Hepatocyte (in vitro differentiated cells): ENCODE results near the gene KLHL17.

Experiments used
- CTCF ChIP-seq: fragments of 200-600 bp; sonication (generic); IDR thresholded peaks from 2 replicates; pipeline ENCODE4 v1.5.1; 2016; ENCODE audit warnings: antibody characterized with exemption, mild to moderate bottlenecking; ENCODE audit not compliant: poor library complexity
- EZH2 ChIP-seq: fragments of 200-600 bp; sonication (generic); IDR thresholded peaks from 2 replicates; pipeline ENCODE4 v1.6.1; 2016; ENCODE audit warnings: antibody characterized with exemption, mild to moderate bottlenecking, borderline replicate concordance

DNA sequence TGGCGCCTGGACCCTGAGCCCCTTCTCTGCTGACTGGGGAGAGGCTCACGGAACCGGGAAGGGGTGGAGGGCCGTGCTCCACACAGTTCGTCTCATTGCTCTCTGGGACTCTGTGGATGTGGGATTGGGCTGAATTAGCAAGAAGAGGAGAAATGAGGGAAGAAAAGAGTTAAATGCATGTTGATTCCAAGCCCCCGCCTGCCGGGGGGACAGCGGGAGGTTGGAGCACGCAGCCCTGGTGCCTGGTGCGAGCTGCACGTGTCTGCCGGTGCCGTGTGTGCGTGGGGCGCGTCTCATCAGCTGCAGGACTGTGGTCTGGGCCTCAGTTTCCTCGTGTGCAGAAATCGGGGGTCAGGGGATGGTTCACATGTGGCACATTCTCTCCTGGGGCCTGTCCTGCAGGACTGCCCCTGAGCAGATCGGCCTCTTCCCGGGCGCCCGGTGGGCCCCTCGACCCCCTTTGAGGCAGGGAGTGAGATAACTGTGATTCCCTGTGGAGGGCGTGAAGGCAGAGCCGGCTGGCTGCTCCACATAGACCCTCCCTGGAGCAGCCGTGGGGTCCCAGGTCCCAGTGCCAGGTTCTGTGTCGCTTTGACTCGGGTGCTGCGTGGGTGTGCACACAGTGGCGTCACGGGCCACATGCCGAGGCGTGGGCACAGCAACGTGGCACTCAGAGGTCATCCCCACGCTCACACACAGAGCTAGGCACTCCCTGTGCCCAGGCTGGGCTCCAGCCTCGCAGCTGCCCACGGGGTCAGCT, 25.2 kb upstream of the KLHL17 start:
- TF ChIP-seq CTCF (no peak), EZH2 (no peak)
